Glomerular endothelial cell (primary cell): ENCODE measurements around the gene APH1A. TPM values are rescaled to one million over a fixed set of nuclear protein-coding genes. Genes with fewer than 3 reads are reported as not detected.
"Not testable (repeated sequence)": the region's sequence is repeated elsewhere in the genome, so short reads cannot be mapped to it uniquely, and the experiment has no call there.

Source experiments
- DNase-seq: peaks from one replicate; pipeline ENCODE4 v3.0.0-alpha.2; 2011; ENCODE audit warnings: low read depth, low spot score; ENCODE audit errors: extremely low read depth
- total RNA-seq: library from RNA; depleted of rRNA; stranded (reverse); fragments of >200 nt; gene quantifications from 2 replicates; pipeline ENCODE4 v1.2.3, GENCODE V29; 2015

Gene APH1A
- total RNA-seq: 136 and 151 TPM in 2 replicates

DNA sequence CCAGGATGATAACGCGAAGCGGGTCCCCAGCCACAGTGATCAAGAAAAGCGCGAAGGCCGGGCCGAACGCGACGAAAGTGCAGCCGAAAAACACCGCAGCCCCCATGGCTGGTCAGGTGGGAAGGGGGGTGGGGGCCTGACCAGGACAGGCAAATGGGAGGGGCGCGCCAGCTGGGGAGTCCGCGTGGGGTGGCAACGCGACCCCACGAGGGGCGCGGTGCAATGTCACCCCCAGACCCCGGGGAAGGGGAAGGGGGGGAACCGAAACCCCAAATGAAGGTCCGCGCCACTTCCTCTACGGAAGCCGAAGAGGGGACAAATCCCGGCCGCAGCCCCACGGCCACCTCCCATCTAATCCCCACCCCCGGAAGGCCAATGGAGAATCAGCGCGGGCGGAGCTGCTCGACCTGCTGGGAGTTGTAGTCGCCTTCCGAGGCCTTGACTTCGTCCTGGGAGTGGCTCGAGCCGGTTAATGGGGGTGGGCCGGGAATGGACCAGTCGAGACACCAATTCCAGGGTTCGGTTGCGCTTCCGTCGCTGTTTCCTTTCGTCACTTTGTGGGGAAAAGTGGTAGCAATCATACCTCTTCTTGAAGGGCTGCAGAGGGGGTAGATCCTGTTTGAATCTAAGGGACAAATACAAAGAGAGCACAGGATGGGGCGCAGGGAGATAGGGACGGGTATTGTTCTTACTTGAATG, at the start of gene APH1A:
Gene APH1A (minus strand): TSS at position 312 of the 699 bp plus-strand sequence. CDS start 206 bp downstream, at position 106.
- DNase-seq: no peak

DNA sequence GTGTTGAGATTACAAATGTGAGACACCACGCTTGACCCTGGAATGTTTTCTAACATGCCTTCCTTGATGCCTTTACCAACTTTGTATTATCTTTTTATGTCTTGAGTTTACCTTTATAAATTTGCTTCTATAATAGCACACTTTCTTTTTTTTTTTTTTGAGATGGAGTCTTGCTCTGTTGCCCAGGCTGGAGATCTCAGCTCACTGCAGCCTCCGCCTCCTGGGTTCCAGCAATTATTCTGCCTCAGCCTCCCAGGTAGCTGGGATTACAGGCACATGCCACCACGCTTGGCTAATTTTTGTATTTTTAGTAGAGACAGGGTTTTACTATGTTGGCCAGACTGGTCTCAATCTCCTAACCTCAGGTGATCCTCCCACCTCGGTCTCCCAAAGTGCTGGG, 45.9 kb upstream of the APH1A start:
- not testable (repeated sequence) for DNase-seq

DNA sequence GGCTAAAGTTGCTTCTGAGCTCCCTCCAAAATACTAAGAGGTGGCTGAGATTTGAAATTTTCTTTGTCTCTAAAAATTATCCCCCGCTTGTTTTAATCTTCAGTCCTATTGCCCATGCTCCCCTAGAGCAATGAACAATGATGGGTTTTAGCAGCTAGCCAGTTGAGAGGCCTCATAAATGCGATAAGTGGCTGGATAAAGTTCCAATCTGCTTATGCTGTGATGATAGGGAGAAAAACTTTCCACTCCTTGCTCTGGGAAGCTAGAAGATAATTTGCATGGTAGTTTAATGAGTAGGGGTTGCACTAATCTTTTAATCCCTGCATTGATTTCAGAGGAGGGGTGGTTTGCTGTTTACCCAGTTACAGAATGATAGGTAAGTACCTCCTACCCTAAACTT, 42.9 kb upstream of the APH1A start:
- no peak for DNase-seq

DNA sequence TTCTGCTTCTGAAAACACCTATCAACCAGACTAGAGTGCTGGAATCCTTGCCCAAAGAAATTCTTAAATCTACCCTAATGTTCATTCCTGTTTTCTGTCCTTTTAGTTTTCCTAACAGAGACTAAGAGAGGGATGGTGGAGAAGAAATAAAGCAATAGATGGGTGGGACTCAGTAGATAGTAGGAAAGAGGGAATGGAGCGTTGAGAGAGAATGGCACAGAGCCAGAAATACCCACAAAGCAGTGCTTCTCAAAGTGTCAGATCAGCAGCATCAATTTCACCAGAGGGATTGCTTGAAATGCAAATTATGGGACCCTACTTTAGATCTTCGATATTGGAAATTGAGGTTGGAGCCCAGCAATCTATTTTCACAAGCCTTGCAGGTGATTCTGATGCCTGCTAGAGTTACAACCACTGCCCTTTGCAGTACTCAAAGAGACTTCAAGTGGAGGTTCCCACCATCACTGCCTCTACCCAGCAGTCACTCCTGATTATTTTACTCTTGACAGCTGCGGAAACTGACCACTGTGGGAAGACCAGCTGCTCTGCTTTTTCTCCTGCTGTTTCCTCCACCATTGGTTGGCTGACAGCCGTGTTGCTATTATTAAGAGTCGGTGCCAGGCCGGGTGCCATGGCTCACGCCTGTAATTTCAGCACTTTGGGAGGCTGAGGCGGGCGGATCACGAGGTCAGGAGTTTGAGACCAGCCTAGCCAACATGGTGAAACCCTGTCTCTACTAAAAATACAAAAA, 41.1 kb upstream of the APH1A start:
- no peak for DNase-seq

DNA sequence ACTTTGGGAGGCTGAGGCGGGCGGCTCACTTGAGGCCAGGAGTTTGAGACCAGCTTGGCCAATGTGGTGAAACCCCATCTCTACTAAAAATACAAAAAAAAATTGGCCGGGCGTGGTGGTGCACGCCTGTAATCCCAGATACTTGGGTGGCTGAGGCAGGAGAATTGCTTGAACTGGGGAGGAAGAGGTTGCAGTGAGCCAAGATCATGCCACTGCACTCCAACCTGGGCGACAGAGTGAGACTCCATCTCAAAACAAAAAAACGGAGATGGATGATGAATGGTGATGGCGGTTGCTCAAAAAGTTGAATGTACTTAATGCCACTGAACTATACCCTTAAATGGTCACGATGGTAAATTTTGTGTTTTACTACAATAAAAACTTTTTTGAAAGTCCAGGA, 39.8 kb upstream of the APH1A start:
- not testable (repeated sequence) for DNase-seq

DNA sequence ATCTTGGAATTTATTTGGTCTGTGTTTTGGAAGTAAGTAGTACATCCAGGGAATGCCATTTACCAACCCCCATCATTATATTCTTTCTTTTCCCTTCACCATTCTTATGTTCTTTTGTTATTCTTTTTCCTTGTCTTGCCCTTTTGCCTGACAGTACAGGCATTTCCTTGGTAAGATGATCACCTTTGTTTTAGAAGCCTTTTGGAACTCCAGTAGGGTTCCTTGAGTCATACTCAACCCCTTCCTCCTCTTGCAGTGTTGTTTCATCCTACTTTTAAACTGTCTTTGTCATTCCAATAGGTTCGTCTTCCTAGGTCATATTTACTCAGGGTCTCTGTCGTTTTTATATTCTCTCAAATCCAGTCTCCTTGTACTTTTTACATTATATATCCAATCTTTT, 34.1 kb upstream of the APH1A start:
- no peak for DNase-seq

DNA sequence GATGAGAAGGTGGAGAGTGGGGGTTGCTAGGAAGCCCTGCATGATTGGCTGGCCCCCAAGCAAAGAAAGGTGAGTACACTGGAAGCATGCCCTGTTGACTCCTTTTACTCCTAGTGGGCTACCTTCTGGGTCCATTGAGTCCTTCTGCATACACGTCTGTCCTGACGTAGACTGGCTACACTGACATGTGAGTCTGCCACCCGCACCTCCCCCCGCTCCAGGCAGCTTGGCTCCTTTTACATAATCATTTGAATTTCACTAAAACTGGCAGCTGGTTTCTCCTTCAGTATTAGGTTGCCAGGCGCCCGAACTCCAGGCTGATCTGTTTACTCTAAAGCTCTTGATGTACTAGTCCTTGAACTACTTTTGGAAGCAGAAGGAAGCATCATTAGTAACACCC, 33.5 kb upstream of the APH1A start:
- no peak for DNase-seq

DNA sequence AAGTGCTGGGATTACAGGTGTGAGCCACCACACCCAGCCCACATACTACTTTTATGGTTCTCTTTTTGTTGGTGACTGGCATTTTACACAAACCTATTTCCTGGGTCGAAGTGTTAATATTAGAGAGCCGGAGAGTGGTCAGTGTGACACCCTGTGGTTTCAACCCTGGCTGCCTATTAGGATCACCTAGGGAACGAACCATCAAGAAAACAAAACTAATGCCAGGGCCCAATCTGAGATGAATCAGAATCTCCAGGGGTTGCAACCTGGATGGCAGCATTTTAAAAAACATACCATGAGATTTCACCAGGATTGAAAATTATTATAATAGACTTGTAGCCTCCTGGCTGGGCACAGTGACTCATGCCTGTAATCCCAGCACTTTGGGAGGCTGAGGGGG, 30.9 kb upstream of the APH1A start:
- DNase-seq: no peak

DNA sequence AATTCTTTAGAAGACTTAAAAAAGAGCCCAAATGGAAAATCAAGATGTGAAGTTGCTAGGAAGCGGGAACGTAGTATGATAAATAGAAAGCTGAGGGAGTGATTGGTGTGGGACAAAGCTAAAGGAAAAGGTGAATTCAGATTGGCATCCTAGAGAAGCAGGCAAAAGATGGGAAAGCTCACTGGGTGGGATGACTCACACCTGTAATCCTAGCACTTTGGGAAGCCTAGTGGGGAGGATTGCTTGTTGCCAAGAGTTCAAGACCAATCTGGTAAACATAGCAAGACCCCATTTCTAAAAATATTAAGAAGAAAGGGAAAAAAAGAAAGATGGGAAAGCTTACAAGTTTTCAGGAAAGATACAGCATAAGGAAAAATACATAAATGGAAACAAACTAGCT, 26.7 kb upstream of the APH1A start:
- no peak for DNase-seq

DNA sequence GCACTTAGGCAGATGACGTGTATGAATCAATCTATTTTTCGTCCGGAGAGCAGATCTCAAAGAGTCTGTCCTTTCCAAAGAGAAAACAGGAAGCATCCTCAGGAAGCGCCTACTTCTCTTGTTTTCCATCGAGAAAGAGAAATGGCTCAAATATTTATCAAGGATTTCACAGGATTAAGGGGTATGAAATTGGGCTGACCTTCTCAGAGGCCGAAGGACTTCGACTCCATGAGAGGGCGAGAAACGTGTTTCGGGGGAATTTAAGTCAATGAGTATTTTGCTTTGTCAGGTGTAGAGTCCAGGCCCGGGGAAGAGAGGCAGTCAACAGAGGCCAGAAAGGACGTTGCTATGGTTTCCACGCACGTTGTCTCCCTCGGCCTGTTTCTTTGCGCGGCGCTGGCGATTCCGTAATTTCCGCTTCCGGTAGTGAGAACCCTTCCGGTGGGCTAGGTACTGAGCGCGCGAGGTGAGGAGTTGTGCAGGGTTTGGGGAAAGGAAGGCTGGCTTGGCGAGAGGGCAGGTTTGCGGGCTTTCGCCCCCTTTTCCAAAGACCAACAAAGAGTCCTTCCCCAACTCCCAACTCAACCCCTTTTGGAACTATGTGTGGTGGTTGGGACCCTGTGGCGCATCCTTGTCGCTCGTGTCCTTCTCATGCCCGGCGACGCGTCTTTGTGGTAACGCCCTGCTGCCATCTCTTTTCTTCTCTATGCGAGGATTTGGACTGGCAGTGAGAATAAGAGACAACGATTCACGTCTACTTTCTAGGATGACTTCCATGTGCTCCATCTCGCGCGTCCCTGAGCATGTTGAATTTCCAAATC, 24.8 kb upstream of the APH1A start, which contains the start of gene MRPS21:
Gene MRPS21 (plus strand): TSS at position 429 of the 821 bp plus-strand sequence. CDS start 506 bp downstream, outside the sequence.
- peak; percentile 83 for DNase-seq

DNA sequence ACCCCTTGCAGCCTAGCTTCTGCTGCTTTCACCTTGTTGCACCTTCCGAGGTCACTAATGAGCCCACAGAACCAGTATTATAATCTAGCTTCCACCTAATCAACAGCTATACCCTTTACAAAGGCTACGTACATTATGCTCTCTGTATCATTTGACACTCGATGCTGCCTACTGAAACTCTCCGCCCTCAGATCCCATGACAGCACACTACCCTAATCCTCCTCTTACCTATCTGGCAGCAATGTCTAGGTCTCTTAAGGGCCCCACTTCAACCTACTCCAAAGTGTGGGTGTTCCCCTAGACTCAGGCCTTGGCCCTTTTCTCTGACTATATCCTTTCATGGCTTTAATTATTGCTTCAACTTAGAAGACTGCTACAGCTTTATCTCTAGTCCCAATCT, 20.0 kb upstream of the APH1A start:
- no peak for DNase-seq

DNA sequence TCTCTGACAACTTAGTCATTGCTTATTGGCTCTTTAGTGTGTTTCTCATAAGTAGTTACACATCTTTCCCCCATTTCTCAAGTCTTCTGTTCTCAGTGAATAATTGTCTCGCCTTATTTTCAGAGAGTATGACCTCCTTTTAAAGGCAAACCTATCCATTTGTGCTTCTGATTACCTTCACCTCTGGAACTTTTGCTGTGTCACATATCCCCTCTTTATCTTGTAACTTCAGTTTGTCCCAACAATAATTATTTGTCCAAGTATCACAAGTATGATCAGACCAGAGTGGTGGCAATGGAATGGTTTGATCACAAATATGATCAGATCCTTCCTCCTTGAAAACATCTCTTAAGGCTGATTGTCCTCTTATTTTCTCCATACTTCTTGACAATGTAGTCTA, 19.6 kb upstream of the APH1A start:
- no peak for DNase-seq

DNA sequence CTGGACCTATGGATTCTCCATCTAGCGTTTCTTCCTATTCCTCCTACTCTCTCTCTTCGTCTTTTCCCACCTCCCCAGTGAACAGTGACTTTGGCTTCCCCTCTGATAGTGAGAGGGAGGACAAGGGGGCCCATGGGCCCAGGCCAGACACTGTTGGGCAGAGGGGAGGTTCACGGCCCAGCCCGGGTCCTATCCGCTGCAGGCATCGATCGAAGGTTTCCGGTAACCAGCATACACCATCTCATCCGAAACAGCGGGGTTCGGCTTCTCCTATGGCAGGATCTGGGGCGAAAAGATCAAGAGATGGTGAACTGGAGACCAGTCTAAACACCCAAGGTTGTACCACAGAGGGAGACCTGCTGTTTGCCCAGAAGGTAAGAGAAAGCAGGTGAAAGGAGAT, 14.4 kb upstream of the APH1A start:
- no peak for DNase-seq

DNA sequence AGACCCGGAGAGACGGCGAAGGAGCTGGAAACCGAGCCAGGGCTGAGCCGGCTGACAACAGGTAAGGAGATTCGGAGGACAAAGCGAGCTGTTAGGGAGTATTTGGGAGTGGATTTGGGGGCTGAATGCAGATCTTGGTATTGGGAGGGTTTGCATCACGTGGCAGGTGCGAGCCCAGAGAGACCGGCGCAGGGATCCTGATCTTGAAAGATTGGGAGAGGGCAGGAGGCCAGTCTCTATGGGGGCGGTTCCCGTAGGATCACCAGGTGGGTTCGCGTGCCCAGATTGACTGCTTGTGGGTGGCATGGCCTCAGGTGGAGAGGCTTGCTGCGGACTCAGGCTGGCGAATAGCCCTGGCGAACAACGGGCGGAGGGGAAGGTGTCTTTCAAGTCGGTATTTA, 13.7 kb upstream of the APH1A start:
- no peak for DNase-seq

DNA sequence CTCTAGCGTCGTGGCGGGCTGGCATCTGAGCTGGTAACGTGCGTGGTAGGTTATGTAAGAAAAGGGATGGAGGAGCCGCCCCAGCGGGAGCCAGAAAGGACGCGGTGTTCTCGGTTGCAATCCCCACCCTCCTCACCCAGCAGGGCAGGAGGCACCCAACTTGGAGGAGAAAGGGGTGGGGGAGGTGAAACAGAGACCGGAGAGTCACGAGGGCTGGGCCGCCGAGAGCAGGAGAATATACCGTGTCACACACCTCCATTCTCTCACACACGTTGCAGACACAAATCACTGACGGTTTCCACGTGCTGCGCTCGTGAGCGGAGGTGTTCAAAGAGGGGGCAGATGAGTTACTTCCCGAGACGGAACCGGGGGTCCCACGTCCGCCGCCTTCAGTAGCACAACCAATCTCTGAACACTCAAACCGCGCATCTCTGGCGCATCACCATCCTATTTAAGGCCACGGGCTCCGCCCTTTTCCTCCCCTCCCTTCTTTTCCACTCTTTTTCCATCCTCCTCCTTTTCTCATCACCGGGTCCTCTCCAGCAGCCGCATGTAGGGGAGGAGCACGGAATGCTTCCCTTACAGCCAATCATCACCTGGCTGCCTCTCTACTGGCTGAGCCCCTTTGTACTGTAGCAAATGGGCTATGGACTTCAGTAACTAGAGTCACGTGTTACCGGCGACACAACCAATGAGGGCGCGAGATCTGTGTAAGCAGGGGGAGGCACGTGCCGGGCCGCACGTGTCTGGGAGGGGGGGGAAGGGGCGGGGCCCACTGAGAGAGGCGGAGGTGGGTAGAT, 13.1 kb upstream of the APH1A start, which contains the start of gene CIART:
Gene CIART (plus strand): TSS at position 797 of the 800 bp plus-strand sequence. CDS start 714 bp downstream, outside the sequence.
- peak; percentile 78 for DNase-seq

DNA sequence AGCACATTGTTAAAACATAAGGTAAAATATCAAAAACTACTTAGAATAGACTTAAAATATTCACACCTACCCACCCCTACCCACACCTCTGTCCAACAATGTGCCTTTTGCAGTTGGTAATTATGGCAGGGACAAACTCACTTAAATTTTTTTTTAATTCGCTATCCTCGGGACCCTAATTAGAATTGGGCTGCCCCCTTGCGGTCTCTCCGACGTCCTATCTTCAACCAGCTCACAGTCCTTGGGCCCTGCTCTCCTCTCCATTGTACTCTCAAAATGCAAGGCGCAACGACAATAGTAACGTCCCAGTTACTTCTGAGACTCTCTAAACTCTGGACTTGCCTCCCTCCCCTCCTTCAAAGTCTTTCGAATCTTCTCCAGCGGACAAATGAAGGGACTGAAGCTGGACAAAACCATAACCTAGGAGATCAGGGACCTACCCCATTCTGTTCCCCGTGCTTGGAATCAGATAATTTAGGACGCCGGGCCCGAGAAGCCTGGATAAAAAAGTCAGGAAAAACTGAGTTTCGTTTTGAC, 12.5 kb upstream of the APH1A start:
- no peak for DNase-seq

DNA sequence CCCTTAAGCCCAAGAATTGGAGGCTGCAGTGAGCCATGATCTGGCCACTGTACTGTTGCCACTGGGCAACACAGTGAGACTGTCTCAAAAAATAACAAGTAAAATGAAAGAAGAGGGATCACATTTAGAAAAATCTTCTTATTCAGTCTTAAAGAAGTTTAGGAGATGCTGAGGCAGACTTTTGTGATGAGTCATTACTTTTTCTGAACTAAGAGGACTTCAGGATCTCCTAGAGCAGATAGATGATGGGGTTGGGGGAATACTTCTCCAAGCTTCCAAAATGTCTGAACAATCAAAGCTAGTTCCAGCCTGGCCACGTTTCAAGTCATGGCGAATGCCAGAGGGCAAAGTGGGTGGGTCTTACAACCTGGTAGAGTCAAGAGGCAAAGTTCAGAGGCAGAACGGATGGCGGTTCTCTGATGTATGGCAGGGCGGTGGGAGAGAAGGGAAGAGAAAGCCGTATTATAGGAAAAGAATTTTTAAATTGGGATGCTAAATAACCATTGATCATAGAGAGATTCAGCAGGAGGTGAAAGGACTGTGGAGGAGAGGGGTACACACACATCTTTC, 11.4 kb upstream of the APH1A start:
- no peak for DNase-seq

DNA sequence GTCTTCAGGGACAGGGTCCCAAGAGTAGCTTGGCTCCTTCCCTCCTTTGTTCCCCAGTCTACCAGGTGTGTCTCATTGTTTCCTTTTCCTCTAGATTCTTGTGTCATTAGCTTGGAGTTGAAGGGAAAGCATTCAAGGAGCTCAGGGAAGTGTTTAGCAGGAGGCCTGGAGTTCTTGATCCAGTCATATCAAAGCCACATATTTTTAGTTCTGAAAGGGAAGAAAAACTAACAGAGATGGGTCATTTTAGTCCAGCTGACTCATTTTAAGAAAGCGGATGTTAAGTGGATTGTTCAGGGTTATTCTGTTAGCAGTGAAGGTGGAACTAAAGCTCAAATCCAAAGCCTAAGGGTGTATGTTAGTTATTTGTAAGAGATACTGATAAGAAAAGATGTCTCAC, 4.5 kb upstream of the APH1A start:
- no peak for DNase-seq

DNA sequence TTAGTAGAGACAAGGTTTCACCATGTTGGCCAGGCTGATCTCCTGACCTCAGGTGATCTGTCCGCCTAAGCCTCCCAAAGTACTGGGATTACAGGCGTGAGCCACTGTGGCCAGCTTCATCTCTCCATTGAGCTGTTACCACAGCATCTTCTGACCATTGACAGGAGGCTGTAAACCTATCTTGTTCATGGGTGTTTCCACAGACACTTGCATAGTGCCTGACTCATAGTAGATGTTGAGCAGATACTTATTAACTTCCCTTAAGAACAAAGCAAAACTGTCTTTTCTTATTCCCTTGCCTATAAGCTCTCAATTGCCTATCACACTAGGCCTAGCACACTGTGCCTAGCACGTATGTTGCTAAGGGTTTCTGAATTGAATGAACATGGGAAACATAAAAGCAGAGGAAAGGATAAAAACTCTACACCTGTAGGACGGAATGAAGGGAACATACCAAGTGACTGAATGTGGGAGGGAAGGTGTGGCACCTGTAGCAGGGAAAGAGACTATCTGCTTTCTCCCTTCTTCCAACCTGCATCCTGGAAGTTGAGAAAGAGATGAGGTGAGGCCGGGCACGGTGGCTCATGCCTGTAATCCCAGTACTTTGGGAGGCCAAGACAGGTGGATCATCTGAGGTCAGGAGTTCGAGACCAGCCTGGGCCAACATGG, 2.6 kb upstream of the APH1A start:
- DNase-seq: no peak
